Astrocyte (in vitro differentiated cells and primary cell): ENCODE measurements around the gene LYRM4.

ENCODE experiments used
- CTCF ChIP-seq: IDR thresholded peaks from 2 replicates; pipeline ENCODE4 v1.5.1; 2011; ENCODE audit warnings: low read depth, mild to moderate bottlenecking, inconsistent platforms, low read length, moderate library complexity; ENCODE audit not compliant: insufficient read depth
- EZH2 ChIP-seq: IDR thresholded peaks from 2 replicates; pipeline ENCODE4 v1.6.1; 2012; ENCODE audit warnings: mild to moderate bottlenecking, low read length, inconsistent platforms; ENCODE audit not compliant: insufficient read depth

GRCh38 chr6:5276581-5276980 is 15.8 kb upstream of the LYRM4 start:
- TF ChIP-seq EZH2 (no peak), CTCF (no peak)
